ENCODE measurements around the gene KDM8. TPM values are rescaled to one million over a fixed set of nuclear protein-coding genes. Genes with fewer than 3 reads are reported as not detected.
A peak's percentile ranks its signal among the peaks of the same experiment; 100 is the strongest.
"Not testable (repeated sequence)": the region's sequence is repeated elsewhere in the genome, so short reads cannot be mapped to it uniquely, and the experiment has no call there.

The KDM8 gene
- polyA plus RNA-seq, 3 donors: 8.4 to 8.8 (median 8.5) TPM

DNA sequence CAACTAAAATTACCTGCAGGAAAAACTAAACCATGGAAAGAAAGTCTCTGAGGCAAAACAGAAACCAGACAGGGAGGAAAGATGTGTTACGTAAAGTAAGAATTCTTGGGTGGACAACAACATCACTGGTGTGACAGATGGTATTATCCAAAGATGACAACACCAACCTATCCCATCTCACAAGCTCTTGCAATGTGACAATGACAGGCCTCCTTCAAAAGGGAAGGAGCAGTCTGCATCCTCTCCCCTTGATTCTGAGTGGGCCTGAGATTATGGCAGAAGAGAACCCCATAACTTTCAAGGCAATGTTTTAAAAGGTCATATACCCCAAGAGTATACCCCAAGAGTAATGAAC lies 17.6 kb upstream of the KDM8 start:
- no peak for DNase-seq (ENCODE audit: extremely low read depth in 1 of 11, low read depth in 9 of 11, low spot score in 4 of 11)

DNA sequence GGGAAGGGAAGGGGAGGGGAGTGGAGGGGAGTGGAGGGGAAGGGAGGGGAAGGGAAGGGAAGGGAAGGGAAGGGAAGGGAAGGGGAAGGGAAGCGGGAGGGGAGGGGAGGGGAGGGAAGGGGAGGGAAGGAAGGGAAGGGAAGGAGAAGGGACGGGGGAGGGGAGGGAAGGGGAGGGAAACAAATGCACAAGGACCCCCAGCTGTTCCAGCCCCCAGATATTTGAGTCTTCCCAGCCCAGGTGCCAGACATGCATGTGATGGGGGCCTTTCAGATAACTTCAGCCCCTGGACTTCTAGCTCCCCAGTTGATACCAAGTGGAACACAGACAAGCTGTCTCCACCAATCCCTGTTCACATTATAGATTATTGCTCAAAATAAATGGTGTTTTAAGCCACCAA lies 14.7 kb upstream of the KDM8 start:
- no peak for DNase-seq (ENCODE audit: extremely low read depth in 1 of 11, low read depth in 9 of 11, low spot score in 4 of 11)

DNA sequence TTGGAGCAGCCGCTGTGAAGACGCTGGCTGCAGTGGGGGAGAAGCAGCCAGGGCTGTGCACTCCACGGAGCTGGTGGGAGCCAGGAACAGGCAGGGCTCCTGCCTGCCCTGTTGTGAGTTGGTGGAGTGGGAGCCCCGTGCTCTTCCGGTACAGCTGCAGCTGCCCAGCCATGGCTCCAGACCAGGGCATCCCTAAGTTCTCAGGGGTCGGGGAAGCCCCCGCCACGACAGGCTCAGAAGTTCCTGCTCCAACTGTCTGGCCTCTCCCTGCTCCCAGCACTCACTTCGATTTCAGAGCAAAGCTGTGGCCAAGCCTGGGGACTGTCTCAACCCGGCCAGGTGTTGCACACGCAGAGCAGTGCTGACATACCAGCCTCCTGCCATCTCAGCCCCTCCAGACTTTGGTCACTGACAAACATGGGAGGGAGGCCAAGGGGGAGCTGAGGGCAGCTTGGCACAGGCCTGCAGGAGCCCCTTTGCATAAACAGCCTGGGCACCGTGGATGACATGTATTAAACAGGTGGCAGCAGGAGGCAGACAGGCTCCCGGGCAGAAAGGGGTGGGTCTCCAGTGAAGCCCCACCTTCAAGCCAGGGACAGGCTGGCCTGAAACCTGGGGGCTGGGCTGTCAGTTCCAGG lies 13.9 kb upstream of the KDM8 start:
- DNase-seq (ENCODE audit: extremely low read depth in 1 of 11, low read depth in 9 of 11, low spot score in 4 of 11): no peak

DNA sequence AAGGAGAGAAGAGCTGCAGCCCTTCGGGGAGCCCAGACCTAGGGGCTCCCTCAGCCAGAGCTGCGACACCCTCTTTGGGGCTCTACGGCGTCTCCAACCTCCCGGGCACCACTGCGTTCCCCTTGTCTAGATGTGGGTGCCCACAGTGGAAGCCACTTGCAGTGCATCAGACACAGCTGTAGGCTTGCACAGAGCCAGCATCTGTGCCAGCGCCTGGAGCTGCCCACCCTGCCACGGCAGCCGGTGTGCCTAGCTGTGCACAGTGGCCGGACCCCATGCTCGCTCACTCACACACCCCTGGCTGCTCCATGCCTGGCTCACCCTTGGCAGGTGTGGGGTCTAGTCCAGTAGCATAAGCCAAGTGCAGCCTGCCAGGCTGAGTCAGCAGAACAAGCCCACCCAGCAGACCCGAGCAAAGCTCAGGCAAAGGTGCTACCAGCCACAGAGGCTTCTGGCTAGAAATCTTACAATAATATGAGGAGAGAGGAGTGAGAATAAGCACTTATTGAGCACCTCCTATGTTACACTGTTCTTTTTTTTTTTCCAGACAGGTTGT lies 12.9 kb upstream of the KDM8 start:
- DNase-seq (ENCODE audit: extremely low read depth in 1 of 11, low read depth in 9 of 11, low spot score in 4 of 11): no peak

- DNase-seq (ENCODE audit: extremely low read depth in 1 of 11, low read depth in 9 of 11, low spot score in 4 of 11): no peak
Measured at GRCh38 chr16:27191352-27191924, 11.9 kb upstream of the KDM8 start.

- no peak for DNase-seq (ENCODE audit: extremely low read depth in 1 of 11, low read depth in 9 of 11, low spot score in 4 of 11)
Measured at GRCh38 chr16:27193300-27193990, 9.9 kb upstream of the KDM8 start.

- no peak for DNase-seq (ENCODE audit: extremely low read depth in 1 of 11, low read depth in 9 of 11, low spot score in 4 of 11)
Measured at GRCh38 chr16:27195076-27195741, 8.1 kb upstream of the KDM8 start.

DNA sequence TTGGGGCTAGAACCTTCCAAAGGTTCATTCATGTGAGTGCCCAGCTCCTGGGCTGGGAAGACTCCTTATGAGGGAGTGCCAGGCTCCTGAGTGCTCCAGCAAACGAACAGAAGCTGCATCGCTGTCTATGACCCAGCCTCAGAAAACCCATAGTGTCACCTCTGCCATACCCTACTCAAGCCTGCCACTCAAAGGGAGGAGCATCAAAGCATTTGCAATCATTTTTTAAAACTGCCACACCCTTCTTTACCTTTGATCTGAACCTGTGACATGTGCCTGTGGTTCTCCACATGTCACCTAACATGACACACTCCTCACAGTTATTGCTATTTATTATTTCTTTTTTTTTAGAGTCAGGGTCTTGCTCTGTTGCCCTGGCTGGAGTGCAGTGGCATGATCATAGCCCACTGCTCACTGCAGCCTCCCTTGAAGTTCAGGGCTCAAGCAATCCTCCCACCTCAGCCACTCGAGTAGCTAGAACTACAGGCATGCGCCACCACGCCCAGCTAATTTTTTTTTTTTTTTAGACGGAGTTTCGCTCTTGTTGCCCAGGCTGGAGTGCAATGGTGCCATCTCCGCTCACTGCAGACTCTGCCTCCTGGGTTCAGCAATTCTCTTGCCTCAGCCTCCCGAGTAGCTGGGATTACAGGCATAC lies 7.3 kb upstream of the KDM8 start:
- DNase-seq (ENCODE audit: extremely low read depth in 1 of 11, low read depth in 9 of 11, low spot score in 4 of 11): no peak

DNA sequence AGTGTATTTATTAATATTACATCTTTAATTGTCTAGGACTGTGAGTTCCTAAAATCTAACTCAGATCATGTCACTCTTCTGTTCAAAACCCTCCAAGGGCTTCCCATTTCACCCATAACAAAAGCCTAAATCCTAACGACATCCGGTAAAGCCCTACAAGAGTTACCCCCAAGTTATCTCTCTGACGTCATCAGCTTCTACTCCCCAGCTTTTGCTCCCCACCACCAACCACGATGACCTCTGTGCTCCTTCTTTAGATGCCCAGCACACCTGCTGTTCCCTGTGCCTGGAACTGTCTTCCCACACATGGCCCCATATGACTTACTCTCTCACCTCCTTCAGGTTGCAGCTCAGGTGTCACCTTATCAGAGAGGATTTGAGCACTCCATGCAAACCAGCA lies 6.3 kb upstream of the KDM8 start:
- no peak for DNase-seq (ENCODE audit: extremely low read depth in 1 of 11, low read depth in 9 of 11, low spot score in 4 of 11)

- no peak for DNase-seq (ENCODE audit: extremely low read depth in 1 of 11, low read depth in 9 of 11, low spot score in 4 of 11)
Measured at GRCh38 chr16:27198451-27199234, 4.7 kb upstream of the KDM8 start.

DNA sequence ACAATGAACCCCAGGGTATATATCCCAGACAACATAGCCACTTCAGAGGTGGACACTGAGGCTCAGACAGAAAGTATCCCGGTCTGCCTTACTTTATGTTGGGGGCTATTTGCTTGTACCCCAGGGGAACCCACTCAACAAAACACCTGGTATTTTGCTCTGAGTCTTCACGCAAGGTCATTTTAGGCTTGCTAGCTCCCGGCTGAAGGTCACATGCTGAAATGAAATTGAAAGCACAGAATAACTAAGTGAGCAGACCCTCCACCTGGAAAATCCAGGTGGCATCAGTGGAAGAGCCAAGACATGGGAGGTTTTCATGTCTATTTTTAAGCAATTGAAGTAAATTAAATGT lies 4.1 kb upstream of the KDM8 start:
- DNase-seq (ENCODE audit: extremely low read depth in 1 of 11, low read depth in 9 of 11, low spot score in 4 of 11): no peak

- DNase-seq (ENCODE audit: extremely low read depth in 1 of 11, low read depth in 9 of 11, low spot score in 4 of 11): no peak
Measured at GRCh38 chr16:27199736-27200135, 3.6 kb upstream of the KDM8 start.

- not testable (repeated sequence) for DNase-seq (ENCODE audit: extremely low read depth in 1 of 11, low read depth in 9 of 11, low spot score in 4 of 11)
Measured at GRCh38 chr16:27200914-27201313, 2.4 kb upstream of the KDM8 start.

DNA sequence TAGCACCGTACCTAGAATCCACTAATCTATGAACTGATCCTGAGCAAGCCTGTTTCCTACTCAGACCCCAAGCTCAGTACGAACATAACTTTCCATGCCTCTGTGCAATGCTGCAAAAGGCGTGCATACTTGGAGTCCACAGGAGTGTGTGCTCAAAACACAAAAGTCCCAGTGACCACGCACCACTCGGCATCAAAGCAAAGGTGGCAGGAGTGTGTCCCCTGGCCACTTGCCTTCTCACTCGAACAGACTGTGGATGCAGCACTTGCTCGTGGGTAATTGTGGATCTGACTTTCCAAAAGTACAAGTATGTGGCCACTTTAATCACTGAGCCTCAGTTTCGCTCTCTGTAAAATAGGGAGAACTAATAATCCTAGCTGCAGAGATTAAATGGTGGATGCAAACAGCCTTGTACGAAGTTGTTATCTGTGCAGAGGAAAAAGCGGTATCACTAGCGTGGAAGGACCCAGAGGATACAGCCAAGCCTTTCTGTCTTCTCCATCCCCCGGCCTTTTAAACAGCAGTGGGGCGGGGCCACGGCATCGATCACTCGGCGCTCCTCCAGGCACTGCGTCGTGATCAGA lies 311 bp upstream of the KDM8 start:
- DNase-seq (ENCODE audit: extremely low read depth in 1 of 11, low read depth in 9 of 11, low spot score in 4 of 11): peak in 3 of 11 donors; percentile 75 to 92 (median 88)

DNA sequence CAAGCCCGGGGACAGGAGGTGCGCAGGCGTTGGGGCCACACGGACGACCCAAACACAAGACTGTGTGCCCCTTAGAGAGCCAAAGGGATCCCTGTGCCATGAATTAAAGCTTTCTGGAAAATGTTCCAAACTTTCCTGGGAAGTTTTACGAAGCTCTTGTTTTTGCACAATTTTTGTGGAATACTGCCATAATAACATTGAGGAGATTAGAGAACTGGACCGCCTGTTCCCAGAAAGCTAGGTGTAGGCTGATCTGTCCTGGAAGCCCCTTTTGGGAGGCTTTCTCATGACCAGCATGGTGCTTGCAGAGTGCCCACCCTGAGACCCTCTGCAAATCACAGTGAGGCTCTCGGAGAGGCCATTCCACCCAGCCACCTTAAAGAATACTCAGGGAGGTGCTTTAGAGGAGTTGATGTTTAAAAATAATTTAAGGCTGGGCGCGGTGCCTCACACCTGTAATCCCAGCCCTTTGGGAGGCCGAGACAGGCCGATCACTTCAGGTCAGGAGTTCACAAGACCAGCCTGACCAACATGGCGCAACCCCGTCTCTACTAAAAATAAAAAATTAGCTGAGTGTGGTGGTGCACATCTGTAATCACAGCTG lies 1.1 kb downstream of the KDM8 start:
- DNase-seq (ENCODE audit: extremely low read depth in 1 of 11, low read depth in 9 of 11, low spot score in 4 of 11): no peak

DNA sequence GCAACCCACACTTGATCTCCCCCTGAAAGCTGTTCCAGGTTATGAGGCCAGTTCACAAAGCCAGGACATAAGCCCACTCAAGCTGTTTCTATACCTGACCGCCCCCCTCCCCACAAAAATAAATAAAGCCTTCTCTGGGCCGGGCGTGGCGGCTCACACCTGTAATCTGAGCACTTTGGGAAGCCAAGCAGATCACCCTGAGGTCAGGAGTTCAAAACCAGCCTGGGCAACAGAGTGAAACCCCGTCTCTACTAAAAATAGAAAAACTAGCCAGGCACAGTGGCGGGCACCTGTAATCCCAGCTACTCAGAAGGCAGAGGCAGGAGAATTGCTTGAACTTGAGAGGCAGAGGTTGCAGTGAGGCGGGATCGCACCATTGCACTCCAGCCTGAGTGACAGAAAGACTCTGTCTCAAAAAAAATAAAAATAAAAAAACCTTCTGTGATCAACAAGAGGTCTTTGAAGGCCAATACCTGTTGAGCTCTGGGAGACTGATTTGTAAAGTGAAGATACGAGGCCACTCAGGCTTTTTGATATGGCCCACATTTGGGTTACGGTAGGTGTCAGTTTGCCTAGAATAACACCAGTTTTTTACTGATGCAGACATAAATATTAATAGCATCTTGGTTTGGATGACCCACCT lies 2.2 kb downstream of the KDM8 start:
- DNase-seq (ENCODE audit: extremely low read depth in 1 of 11, low read depth in 9 of 11, low spot score in 4 of 11): no peak

DNA sequence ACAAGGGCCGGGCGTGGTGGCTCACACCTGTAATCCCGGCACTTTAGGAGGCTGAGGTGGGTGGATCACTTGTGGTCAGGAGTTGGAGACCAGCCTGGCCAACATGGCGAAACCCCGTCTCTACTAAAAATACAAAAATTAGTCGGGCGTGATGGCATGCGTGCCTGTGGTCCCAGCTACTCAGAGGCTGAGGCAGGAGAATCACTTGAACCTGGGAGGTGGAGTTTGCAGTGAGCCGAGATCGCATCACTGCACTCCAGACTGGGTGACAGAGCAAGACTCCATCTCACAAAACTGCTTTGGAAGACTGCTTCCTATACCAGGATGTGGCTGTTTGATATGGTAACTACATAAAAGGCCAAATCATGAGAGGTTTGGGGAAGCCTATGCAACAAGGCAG lies 3.8 kb downstream of the KDM8 start:
- DNase-seq (ENCODE audit: extremely low read depth in 1 of 11, low read depth in 9 of 11, low spot score in 4 of 11): not testable (repeated sequence)

All from renal cortex interstitium (tissue), 11 donors.